Astrocyte of the hippocampus (primary cell): ENCODE data around the gene COMTD1.
"Not testable (repeated sequence)": the region's sequence is repeated elsewhere in the genome, so short reads cannot be mapped to it uniquely, and the experiment has no call there.

ENCODE experiments used
- DNase-seq: peaks from one replicate; pipeline ENCODE4 v3.0.0; 2011; ENCODE audit warnings: low read depth, low spot score

Gene COMTD1

DNA sequence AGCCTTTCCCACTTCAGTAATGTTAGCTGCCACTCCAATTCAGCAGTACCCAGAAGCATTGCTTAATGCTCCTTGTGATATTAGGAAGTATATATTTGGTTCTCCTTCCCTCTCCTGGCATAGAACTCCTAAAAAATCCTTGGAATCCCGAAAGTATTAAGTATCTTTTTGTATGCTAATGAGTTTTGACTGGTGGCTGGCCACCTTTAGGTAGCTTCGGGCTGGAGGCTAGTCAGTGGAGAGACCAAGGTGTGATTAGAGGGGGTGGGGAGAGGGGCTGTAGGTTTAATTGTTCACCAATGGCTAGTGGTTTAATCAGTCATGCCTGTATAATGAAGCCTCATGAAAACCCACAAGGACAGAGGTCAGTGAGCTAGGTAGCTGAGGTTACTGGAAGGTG lies 12.2 kb downstream of the COMTD1 start:
- DNase-seq = no peak

DNA sequence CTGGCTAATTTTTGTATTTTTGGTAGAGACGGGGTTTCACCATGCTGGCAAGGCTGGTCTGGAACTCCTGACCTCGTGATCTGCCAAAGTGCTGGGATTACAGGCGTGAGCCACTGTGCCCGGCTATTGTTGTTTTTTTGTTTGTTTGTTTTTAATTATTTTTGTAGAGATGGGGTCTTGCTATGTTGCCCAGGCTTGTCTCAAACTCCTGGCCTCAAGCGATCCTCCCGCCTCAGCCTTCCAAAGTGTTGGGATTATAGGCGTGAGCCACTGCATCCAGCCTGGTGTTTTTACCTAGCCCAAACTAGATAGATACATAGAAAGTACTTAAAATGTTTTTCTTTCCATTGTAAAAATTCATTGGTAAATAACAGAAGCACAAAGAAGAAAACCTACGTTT lies 14.3 kb downstream of the COMTD1 start:
- DNase-seq = not testable (repeated sequence)

GRCh38 chr10:75220274-75220673 lies 15.5 kb downstream of the COMTD1 start:
- DNase-seq = peak; percentile 28

- DNase-seq = no peak
These were observed 23.4 kb downstream of the COMTD1 start for GRCh38 chr10:75212343-75212742.

GRCh38 chr10:75211007-75211691 lies 24.6 kb downstream of the COMTD1 start:
- peak; percentile 57 for DNase-seq

DNA sequence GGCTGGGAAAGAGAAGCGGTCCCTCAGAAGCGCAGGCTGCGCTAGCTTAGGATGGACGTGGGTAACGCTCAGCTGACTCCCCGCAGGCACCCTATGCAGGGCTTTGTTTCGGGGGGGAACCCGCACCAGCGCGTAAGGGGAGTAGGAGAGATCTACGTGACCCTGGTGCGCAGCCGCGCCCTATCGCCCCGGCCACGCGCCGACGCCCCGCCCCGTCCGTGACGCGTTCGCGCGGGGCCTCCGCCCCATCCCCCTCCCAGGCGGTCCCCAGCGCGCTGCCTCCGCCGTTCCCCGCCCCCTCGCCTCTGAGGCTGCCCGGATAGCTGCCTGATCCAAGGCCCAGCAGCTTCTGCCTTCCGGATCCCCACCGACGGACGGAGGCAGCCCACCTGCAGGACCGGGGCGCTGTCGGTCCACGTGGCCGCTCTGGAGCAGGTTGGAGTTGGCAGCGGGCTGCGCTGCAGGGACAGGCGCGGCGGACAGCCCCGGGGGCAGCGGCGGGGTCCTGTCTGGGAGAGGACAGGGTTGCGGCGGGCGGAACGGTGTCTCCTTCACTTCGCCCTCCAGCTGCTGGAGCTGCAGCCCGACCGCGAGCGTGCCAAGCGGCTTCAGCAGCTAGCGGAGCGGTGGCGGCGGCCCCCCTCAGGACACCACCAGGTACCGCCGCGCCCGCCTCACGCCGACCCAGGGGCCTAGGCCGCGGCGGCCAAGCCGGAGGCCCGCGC lies 25.3 kb downstream of the COMTD1 start, which contains the start of gene VDAC2:
TSS of gene VDAC2 (plus strand) at position 515 of the 725 bp plus-strand sequence. CDS start 363 bp downstream, outside the sequence.
- DNase-seq = peak; percentile 96

- DNase-seq = peak; percentile 79
These were observed 25.9 kb downstream of the COMTD1 start for GRCh38 chr10:75209921-75210281.

GRCh38 chr10:75209086-75209920 lies 26.5 kb downstream of the COMTD1 start:
- DNase-seq = no peak

DNA sequence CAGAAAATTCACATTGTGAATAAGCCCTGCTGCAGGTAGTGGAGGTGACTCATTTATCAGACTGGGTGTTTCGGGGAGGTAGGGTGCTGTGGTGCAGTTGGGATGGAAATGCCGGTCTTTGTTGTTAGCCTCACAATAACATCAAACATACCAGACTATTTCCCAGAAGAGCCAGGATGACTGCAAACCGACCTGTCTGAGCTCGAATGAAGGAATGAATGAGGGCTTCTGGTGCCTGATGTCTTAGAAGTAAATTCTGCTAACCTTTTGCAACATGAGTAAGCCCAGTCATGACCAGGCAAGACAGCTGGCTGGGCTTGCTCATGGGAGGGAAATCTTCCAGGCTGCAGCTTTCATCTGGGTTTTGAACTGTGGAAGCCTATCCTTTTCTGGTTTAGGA lies 27.6 kb downstream of the COMTD1 start:
- DNase-seq = peak; percentile 72

GRCh38 chr10:75207857-75208144 lies 28.0 kb downstream of the COMTD1 start:
- DNase-seq = no peak

- DNase-seq = no peak
These were observed 28.5 kb downstream of the COMTD1 start for GRCh38 chr10:75207079-75207856.

- not testable (repeated sequence) for DNase-seq
These were observed 29.1 kb downstream of the COMTD1 start for GRCh38 chr10:75206638-75207037.

GRCh38 chr10:75205908-75206307 lies 29.8 kb downstream of the COMTD1 start:
- no peak for DNase-seq

DNA sequence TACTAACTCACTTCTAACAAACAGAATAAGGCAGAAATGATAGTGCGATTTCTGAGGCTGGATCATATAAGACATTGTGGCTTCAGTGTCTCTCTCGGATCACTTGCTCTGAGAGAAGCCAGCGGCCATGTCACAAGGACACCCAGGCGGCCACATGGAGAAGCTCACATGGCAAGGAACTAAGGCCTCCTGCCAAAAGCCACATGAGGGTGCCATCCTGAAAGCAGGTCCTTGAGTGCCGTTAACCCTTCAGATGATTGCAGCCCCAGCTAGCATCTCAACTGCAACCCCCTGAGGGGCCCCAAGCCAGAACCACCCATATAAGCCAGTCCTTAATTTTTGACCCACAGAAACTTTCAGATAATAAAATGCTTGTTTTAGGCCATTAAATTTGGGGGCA lies 32.0 kb downstream of the COMTD1 start:
- no peak for DNase-seq

- not testable (repeated sequence) for DNase-seq
These were observed 32.6 kb downstream of the COMTD1 start for GRCh38 chr10:75203046-75203620.

DNA sequence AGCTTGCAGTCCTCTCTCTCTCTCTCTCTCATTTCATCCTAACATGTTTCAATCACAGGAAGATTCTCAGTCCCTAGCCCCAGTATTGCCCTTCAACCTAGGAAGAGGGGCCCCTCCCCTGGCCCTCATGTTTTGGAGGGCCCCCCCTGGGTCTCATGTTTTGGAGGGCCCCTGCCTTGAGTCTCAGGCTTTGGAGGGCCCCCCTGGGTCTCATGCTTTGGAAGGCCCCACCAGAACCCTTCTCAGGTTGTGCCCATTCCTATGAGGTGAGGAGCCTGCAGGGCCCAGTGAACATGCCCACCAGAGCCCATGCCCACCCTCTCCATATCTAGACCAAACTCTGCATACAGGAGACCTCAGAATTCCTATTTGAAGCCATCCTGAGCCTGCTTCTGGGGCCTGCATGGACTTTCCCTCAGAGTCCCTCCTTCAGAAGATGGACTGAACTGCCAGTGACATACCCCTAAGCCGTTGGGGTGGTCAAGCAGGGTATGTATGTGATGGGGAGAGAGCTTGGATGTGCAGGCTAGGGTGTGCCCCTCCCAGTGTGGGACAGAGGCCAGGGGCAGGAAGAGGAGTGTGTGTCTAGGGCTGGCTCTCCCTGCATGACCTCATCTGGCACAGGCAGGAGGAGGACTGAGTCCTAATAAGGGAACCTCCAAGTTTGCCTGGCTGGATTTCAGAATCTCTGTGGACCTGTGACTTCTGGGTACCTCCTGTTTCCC lies 33.3 kb downstream of the COMTD1 start:
- peak; percentile 62 for DNase-seq

GRCh38 chr10:75201793-75202307 lies 33.9 kb downstream of the COMTD1 start:
- DNase-seq = no peak

DNA sequence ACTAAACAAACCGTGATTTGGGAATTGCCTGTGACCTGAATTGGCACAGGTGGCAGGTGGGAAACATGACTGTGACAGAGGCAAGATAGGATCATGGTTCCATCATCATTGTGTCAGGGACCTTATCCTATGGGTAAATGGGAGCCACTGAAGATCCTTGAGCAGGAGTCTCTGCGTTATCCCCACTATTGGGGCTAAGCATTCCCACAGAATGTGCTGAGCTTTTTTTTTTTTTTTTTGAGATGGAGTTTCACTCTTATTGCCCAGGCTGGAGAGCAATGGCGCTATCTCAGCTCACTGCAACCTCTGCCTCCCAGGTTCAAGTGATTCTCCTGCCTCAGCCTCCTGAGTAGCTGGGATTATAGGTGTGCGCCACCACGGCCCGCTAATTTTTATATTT lies 35.8 kb downstream of the COMTD1 start:
- DNase-seq = not testable (repeated sequence)

DNA sequence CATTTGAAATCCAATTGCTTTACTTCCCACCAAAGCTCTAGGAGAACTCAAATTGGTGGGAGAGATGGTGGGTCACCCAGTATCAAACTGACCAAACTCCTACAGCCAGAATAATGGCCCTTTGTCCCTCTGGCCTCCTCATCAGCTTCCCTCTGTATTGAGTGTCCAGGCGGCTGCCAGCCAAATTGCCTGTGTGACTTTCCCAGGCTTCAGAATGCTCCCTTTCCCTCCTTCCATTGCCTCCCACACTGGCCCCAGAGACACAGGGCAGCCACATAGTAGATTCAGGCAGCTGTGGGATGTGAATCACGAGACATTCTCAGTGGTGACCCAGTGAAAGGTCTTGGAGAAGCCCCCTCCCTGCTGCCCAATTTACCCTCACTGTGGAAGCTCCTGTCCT lies 37.9 kb downstream of the COMTD1 start:
- DNase-seq = no peak

- no peak for DNase-seq
These were observed 38.7 kb downstream of the COMTD1 start for GRCh38 chr10:75197066-75197465.
